Measurements from ENCODE around the gene CD38.
"Not testable (repeated sequence)": the region's sequence is repeated elsewhere in the genome, so short reads cannot be mapped to it uniquely, and the experiment has no call there.

The CD38 gene

DNA sequence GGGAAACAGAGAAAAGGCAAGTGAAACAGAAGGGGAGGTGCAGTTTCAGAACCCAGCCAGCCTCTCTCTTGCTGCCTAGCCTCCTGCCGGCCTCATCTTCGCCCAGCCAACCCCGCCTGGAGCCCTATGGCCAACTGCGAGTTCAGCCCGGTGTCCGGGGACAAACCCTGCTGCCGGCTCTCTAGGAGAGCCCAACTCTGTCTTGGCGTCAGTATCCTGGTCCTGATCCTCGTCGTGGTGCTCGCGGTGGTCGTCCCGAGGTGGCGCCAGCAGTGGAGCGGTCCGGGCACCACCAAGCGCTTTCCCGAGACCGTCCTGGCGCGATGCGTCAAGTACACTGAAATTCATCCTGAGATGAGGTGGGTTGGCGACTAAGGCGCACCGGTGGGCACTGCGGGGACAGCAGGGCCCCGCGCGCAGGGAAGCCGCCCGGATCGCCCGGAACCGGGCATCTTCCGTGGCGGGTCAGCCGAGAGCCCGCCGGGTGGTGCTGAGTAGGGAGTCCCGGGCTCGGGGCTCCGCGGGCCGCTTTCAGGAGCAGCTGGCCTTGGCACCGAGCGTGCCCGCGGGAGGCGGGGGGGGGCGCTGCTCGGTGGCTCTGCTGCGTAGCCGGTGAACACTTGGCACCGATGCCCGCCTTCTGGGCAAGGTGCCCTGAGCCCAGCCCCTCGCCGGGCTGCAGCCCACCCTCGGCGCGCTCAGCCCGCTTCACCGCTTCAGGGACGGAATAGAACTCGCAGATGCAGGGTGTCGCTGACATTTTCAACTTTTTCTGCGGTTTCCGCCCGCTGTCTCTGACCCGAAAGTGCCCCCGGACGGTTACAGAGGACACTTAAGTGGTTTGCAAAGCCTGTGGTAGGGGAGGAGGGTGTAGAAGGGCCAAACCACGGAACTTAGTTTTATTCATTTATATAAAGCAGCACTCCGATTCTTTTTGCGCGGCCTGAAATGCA lies at the start of gene CD38:
CD38 (plus strand) TSS at position 40 of the 953 bp plus-strand sequence; CDS start at position 127, 87 bp downstream.
- ChIA-PET CTCF (no interaction called here), POLR2A (ENCODE audit: low non-redundant PET) (no interaction called here)
- DNase-seq (ENCODE audit: low spot score): no peak
- no peak within 1 kb of the TSS for H3K27ac ChIP-seq
- TF ChIP-seq CTCF (conservative IDR thresholded peaks at IDR 0.05; ENCODE audit: low read depth): no peak

GRCh38 chr4:15729910-15730533 lies 48.1 kb upstream of the CD38 start:
- POLR2A ChIA-PET (ENCODE audit: low non-redundant PET): no interaction called here
- H3K27ac ChIP-seq: no peak overlapping the region
- peak; percentile 87 for TF ChIP-seq CTCF (conservative IDR thresholded peaks at IDR 0.05; ENCODE audit: low read depth)
- DNase-seq (ENCODE audit: low spot score): peak; percentile 33
- CTCF ChIA-PET: no interaction called here

- CTCF ChIA-PET: interaction anchor here (0.6 kb wide), 1 partner anchor 18 kb away, joined by 3 read pairs; no protein-coding TSS in a partner anchor
- POLR2A ChIA-PET (ENCODE audit: low non-redundant PET): not testable (repeated sequence)
Measured at GRCh38 chr4:15733061-15733460, 45.1 kb upstream of the CD38 start.

DNA sequence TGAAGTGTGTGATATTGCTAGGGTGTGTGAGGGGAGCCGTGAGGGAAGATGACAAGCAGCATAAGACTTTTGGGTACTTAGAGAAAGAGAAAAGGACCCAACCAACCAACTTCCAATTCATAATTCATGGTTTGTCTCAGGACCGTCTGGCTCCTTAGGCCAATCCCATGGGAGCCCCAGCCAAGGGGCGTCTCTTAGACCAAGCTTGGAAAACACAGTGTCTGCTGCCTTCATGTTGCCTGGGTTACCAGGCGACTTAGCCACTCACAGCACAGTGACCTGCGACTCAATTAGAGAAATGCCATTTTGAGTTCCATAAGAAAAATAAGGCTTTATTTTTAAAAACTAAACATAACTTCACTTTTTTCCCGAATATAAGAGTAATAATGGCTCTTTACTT lies 42.6 kb upstream of the CD38 start:
- POLR2A ChIA-PET (ENCODE audit: low non-redundant PET): no interaction called here
- TF ChIP-seq CTCF (conservative IDR thresholded peaks at IDR 0.05; ENCODE audit: low read depth): no peak
- CTCF ChIA-PET: interaction anchor here (0.6 kb wide), 1 partner anchor 13 kb away, joined by 3 read pairs; no protein-coding TSS in a partner anchor
- H3K27ac ChIP-seq: no peak overlapping the region
- no peak for DNase-seq (ENCODE audit: low spot score)

More at GRCh38 chr4:15733061-15733460, 45.1 kb upstream of the CD38 start:
- H3K27ac ChIP-seq; DNase-seq (ENCODE audit: low spot score): not testable (repeated sequence)

DNA sequence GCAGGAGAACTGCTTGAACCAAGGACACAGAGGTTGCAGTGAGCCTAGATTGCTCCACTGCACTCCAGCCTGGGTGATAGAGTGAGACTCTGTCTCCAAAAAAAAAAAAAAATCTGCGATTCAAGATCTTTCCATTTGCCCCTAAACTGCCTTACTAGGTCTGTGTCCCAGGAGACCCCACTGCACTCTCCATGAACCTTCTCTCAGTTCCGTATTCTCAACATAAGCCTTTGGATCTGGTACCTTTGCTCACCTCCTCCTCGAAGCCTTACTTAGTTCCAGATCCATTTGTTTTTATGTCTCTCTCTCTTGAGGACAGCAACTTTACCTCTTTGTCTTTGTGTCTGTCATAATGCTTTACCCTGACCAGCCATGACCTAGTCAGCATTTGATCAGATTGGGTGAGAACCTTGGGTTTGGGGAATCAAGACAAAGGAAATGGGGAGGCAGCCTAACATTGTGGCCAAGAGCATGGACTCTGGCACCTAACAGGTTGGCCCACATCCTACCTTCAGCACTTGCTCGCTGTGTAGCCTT lies 41.5 kb upstream of the CD38 start:
- DNase-seq (ENCODE audit: low spot score): no peak
- no peak for TF ChIP-seq CTCF (conservative IDR thresholded peaks at IDR 0.05; ENCODE audit: low read depth)
- CTCF ChIA-PET: interaction anchor here (1.2 kb wide), 1 partner anchor 220 kb away, joined by 5 read pairs; no protein-coding TSS in a partner anchor

GRCh38 chr4:15737255-15737654 lies 40.9 kb upstream of the CD38 start:
- POLR2A ChIA-PET (ENCODE audit: low non-redundant PET): no interaction called here
- DNase-seq (ENCODE audit: low spot score): no peak
- CTCF ChIA-PET: interaction anchor here (1.2 kb wide), 1 partner anchor 219 kb away, joined by 5 read pairs; no protein-coding TSS in a partner anchor
- TF ChIP-seq CTCF (conservative IDR thresholded peaks at IDR 0.05; ENCODE audit: low read depth): no peak
- no peak overlapping the region for H3K27ac ChIP-seq

More for the DNA sequence above, 41.5 kb upstream of the CD38 start:
- POLR2A ChIA-PET (ENCODE audit: low non-redundant PET): no interaction called here
- no peak overlapping the region for H3K27ac ChIP-seq
